Tongue (tissue), 2 donors: Measurements from ENCODE around the gene SMARCA2. TPM values are rescaled to one million over a fixed set of nuclear protein-coding genes. Genes with fewer than 3 reads are reported as not detected.

Experiments
- DNase-seq: peaks from one replicate; pipeline ENCODE4 v3.0.0-alpha.2; 2015
- total RNA-seq: library from RNA; depleted of rRNA; stranded (reverse); fragments of >200 nt; gene quantifications from one replicate; pipeline ENCODE4 v1.2.3, GENCODE V29; 2014

Gene SMARCA2
- total RNA-seq, 1 donor from 2014 or later, result 176 TPM

DNA sequence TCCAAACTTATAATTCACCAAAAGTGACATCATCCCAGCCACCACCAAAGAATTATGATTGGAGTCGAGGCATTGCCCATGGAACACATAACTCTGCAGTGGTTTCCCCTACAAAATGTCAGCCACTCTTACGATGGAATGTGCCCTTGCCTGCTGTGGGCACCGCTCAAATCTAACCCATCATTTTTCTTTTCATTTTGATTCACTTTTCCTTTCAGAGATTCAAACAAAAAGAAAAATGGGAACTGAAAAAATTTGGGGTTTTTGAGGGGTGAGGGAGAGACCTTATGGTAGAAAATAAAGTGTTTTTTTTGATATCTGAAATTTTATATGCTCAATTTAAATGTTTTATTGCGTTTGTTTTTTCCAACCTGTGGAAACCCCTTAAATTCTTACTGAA, 28.1 kb downstream of the SMARCA2 start:
- DNase-seq, result no peak

DNA sequence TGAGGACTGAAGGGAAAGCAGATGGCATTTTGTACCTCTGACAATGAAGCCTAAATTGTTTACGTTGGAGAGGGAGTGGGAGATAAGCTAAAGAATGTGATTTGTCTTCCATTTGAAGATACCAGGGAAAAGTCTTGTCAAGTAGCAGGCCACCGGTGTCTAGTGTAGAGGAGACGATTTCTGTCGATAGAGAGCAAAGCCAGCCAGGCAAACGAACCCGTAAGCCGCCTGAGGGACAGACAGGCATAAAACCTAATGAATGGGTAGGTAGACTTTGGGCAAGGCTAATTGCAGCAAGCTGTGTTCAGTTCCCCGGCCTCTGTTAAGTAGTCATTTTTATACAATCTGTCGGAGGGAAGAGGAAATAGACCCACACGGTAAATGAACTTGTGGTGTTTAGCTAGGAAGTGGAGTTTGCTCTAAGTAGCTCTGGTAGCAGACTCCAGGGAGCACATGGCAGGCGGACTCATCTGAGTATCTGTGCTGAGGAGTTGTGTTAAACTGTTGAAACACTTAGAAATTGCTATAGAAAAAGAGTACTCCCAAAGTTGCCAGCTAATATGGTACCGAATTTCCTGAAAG, 28.8 kb downstream of the SMARCA2 start:
- DNase-seq, result no peak

DNA sequence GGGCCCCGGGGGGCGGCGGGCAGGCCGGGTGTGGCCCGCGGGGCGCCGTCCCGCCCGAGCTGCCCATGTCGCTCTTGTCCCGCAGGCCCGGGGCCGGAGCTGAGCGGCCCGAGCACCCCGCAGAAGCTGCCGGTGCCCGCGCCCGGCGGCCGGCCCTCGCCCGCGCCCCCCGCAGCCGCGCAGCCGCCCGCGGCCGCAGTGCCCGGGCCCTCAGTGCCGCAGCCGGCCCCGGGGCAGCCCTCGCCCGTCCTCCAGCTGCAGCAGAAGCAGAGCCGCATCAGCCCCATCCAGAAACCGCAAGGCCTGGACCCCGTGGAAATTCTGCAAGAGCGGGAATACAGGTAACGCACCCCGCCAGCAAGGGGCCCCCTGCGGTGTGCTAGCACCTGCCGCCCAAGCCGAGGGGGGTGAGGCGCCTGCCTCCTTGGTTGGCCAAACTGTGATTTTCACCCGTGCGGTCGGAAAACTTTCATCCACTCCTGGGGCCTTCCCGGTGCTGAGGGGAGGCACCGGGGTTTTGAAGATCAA, 32.1 kb downstream of the SMARCA2 start:
- DNase-seq, result no peak

DNA sequence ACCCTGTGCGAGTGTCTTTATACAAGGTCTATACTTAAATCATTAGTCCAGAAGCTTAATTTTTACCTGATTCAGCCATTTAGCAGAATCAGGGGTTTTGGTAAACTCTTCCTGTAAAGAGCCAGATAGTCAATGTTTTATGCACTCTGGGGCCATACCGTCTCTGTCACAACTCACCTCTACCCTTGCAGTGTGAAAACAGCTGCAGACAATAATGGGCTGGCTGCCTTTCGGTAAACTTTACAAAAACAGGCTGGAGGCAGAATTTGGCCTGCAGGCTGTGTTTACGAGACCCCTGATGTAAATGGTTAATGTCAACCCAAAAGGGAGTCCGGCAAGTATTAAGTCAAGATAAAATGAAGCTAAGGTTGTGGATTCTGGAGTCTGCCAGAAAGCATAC, 32.8 kb downstream of the SMARCA2 start:
- DNase-seq, result no peak

DNA sequence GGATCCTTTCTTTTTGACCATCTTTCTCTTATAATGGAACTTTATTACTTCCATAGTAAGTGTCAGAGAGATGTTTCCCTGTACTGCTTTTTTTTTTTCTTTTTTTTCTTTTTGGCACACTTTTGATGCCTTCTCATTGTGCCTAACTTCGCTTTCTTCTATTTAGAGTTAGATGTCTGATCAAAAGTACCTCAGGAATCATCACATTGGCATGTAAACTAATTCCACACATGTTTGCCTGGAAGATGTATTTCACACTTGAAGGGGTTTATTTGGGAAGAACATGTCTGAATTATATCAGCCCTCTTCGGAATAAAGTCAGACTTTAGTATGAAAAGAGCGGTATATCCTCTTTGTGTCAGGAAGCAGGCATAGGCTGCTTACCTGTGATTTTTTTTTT, 35.1 kb downstream of the SMARCA2 start:
- DNase-seq, result no peak

DNA sequence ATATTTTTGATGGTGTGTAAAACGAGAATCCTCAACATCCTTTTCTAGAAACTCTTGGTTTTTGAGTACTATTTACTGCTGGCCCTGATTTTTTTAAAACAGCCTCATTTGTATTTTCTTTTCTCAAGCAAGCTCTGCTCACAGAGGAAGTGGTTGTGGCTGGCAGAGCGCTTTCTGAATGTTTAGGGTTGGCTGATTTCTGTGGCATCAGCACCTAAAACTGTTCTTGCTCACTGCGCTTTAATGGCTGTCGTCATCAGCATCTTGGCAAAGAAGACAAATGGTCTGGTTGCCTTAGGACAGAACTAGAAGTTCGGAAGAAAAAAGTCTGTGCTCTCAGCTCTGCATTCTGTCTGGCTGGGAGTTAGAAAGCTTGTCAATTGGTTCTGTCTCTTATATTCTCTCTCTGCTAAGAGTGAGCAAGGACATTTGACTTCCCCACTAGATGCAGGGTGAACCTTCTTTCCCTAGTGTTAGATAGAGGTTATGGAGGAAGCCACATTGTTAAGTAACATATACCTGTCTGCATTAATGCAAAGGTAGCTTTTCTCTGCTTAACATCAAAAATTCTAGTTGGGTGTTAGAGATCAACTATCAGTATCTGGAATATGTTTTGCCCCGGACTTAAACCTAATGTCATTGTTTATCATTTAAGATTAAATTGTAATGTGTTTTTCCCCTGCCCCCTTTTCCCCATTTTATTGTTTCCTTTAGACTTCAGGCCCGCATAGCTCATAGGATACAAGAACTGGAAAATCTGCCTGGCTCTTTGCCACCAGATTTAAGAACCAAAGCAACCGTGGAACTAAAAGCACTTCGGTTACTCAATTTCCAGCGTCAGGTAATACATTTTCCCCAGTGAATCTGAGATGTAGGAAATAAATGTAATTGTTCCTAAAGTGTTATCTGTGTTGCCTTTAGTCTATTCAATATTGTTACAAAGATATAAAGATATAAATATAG, 39.0 kb downstream of the SMARCA2 start:
- peak; percentile 33 for DNase-seq

DNA sequence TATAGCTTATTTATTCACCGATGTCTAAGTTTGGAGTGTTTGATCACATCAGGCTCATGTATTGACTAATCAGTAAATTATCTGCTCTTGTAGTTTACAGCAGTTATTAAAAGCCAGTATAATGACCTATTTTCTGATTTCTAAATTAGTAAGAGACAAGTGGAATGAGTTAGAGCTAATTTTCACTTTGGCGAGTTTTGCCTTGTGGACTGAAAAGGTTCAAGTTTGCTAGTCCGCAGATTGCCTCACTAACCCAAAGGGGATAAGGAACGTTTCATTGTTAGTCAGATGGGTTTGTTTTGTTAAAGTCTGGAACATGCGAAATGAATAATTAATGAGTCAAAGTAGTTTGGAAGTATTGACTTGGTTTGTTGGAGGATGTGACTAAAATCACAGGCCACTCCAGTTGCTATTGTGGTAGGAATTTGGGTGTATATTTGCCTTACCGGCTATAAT, 40.1 kb downstream of the SMARCA2 start:
- DNase-seq, result no peak

DNA sequence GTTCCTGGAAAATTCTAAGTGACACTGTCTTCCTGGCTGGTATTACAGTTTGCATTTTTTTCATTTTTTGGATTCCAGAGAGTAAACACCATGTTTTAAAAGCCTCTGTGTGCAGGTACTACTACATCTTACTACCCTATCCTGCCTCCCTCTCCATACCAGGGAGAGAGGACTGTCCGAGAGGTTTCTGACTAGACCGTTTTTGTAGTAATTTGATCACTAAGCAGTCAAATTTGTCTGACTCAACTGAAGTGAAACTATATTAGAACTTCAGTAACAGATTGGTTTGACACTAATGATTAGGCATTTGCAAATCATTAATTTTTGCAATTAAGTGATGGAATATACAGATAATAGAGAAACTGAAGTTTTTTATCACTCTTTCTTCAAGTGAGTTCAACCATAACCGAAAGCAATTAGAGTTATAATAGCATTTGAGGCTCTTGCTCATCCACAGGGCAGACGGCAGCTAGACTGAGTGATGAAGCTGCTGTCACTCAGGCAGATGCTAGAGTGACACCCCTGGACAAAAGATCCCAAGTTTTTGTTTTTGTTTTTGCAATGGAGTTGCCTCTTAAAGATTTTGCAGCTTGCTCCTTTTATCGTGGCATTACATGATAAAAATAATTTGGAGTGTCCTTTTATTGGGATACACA, 44.3 kb downstream of the SMARCA2 start:
- DNase-seq, result no peak

DNA sequence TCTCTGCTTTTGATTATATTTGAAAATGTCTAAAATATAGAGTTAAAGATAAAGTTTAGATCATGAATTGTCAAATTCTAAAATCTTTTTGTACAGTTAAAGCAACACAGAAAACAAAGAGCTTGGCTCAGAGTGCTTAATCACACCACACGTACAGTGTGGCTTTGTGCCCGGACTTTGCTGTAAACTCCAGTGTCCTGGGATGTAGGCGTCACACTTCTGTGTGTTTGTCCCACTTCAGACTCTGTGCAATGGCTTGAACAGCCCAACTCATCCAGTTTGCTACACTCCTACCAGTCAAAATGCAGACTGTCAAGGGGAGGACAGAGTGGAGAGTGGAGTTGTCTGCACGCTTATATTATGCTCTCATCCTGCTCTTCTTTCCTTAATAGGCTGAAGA, 45.3 kb downstream of the SMARCA2 start:
- DNase-seq, result no peak

DNA sequence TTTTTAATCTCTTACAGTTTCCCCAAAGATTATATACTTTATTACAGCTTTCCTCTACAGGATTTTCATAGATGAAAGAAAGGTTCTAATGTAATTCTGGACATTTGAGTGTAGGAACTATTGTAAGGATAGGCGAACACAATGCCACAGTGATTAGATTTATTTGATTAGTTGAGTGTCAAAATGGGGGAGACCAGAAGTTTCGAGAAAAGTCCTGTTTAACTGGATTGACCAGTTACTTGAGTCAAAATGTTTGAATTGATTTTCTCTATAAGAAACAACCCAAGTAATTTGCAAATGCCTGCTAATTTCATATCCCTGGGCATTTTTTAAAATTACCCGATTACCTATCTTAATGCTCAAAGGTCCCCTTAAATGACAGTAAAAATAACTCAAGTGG, 50.6 kb downstream of the SMARCA2 start:
- peak; percentile 25 for DNase-seq

DNA sequence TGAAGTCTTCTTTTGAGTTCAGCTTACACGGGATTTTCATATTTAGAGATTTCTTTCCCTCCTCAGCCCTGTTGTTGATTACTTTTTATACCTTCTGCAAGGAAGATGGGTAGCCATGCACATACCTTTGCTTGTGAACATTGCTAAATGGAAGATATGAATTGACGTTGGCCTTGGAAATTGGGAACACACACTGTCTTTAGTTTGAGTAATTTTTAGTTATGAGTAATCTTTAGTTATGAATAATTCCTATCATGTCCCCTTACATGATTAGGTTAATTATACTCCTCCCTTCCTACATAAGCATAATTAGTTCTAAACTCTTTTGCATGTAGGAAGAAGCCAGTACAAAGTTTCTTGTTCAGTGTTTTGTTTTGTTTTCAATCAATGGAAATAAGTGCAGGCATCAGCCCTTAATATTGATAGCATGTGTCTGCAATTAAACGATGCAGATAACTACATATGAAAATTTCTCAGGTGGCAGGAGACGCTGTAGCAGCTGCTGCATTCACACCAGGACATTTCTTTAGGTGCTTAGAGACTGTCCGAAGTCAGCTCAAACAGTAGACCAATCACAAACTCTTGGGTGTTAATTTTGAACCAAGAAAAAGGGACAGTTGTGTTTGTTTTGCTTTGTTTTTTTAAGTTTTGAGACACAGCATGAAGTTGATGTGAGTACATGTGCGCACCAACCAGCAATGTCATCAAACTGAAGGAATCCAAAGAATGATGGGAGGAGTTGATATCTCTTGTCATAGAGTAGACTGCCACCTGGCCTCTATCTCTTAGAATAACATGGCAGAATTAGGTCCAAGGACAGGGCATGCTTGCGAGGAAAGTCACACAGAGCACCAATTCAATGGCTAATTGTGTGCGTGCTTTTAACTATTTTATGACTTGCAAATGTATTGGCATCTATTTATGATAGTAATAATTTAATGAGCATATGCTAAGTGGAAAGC, 51.4 kb downstream of the SMARCA2 start:
- no peak for DNase-seq

DNA sequence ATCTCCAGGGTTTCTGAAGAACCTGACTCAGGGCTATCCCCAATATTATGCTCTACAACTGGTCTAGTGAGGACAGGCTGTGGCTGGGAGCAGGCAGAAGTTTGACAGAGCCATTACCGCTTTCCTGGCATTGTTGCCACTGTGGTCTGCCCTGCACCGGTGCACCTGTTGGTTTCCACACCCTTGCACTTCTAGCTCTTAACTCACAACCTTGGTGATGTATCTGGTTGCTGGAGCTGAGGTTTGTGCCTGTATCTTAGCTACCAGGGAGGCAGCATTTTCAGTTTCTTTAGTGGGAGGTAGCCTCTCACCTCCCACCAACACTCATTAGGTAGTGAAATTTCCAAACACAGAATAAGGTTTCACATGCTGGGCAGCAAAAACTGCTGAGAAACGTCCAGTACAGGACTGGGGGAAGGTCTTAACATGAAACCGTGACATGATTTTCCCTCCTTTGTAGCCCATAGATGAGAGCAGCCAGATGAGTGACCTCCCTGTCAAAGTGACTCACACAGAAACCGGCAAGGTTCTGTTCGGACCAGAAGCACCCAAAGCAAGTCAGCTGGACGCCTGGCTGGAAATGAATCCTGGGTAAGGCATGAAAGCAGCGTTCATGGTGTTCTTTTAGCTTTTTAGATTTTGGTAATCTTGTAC, 57.7 kb downstream of the SMARCA2 start:
- DNase-seq, result no peak

DNA sequence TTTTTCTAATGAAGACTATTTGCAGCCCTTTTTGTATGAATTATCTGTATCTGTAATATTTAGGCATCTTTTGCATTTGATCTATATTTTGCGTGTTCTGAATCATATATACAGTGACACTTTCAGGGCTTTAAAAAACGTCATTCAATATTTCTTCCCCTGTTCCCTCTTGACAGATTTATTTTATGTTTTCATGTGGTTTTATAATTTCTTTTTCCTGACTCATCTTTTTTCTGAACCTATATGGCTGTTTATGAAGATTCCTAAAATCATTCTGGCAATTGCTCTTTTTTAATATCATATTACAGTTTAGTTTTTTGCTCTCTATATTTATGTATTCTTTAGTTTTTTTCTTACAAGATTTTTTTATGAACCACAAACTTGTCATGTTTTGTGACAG, 67.6 kb downstream of the SMARCA2 start:
- no peak for DNase-seq

DNA sequence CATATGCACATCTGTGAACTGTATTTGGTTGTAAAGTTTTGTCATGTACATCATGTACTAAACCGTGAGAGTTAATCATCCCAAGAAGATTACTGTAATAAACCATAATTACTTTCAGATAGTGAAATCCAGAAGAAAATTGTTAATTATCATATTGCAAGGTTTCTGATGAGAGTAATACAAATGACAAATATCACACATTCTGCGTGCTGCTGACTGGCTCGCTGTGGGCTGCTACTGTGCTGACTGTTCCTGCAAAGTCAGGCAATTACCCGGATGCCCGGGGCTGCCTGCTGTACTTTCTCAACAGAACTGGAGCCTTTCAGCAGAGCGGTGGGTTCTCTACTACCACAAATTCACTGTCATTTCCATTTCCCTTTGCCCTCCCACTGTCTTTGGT, 68.3 kb downstream of the SMARCA2 start:
- no peak for DNase-seq

DNA sequence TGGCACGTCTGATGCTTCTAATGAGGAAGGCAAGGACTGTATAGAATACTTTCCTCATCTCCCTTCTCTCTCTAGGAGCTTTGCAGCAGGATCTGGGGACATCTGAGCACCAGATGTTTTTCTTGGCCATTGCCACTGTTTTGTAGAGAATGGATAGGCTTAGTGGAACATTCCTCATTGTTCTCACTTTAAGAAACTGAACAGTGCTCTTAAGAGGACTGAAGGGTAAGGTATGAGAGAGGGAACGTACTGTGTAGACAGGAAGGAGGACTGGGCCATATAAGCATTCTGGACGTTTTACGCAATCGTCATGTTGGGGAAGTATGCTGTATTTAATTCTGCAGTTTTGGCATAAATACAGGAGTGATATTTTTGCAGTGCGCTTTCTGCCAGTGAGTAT, 70.6 kb downstream of the SMARCA2 start:
- peak; percentile 88 for DNase-seq

DNA sequence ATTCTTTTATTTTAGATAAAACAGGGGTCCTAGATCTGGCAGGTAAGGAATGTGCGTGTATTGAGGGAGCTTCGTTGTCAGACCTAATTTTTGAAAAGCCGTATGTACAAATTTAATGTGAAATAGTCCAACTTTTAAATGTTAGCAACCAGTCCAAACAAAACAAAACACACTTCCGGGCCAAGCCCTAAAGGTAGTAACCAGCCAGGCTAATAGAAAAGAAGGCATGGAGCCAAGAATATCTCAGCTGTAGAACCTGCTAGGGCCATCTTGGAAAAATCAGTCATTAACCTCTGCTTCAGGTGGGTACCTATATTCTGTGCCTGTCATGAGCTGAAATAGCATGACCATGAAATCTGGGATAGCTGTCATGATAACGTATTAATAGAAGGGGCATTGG, 71.0 kb downstream of the SMARCA2 start:
- DNase-seq, result no peak

DNA sequence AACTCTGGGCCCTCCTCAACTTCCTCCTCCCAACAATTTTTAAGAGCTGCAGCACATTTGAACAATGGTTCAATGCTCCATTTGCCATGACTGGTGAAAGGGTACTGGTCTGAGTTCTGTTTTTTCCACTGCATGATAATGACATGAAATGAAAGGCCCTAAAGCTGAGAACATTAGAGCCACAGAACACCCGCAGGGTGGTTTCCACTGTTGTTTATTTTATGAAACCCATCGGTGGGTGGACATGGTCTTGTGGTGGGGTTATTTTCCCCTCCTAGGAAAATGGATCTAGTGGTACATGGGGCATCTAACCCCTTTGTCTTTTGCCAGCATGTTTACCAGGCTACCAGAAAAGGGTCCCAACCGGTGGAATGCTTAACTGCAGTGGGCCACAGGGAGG, 71.8 kb downstream of the SMARCA2 start:
- no peak for DNase-seq

DNA sequence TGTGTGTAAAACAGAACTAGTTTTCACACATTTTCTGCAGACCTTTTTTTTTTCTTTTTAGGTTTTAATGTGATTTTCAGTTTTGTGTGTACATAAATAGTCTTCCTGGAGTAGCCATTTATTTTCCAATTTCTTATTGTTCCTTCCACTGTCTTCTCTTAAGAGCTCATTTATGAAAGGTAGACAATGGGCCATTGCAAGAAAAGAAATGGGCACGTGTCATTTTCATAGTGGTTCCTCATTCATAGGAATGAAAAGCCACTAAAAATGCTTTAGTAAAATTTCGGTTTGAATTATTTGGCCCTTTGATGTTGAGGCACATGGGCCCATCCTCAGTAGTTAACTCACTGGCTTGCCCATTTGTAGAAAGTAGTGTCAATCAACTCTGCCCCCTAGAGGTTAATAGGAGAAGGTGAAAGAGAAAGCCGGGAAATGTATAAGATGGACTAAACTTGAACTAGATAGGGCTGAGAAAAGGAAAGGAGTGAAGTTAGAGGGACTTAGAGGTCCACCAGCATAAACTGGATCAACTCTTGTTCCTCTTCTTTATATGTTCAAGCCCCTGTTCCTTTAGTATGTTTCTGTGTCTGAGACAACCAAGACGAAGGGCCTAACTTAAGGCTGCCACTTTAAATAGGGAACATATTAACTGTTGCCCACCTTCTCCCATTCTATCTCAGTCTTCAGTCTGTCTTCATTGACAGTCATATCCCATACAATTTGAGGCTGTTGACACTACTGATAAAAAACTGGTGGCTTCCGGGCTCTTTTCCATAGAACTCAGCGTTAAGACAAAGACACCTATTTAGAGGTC, 72.6 kb downstream of the SMARCA2 start:
- no peak for DNase-seq

DNA sequence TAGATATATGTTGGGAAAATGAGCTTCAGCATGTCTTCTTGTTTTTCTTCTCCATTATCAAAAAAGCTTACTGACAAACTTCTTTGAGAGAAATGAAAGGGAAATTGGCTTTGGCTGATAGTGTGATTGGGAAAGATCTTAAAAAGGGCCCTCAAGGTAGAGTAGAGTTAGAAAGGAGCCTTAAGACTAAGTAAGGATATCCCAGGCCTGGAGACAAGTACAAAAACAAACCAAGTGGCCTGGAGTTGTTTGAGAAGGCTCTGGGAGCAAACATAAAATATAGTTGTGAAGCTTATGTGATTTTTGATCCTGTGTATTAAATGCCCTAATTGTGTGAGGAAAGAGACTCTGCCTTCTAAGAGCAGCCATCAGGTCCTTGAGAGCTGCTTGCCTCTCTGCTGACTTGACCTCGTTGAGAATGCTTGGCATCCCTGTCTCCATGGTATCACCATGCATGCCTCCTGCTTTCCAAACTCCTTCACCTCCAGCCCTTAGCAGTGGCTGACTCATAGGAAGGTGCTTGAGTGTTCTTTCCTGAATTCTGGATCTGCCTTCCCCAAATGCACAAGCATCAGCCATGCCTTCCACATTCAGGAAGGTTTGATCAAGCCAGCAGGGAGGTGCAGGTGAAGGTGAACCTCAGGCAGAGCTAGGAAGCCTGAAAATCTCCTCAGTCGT, 78.9 kb downstream of the SMARCA2 start:
- no peak for DNase-seq
